AG04450 (cell line): ENCODE measurements around the gene PTH2R. TPM values are rescaled to one million over a fixed set of nuclear protein-coding genes. Genes with fewer than 3 reads are reported as not detected.
A peak's percentile ranks its signal among the peaks of the same experiment; 100 is the strongest.

Experiments used
- CTCF ChIA-PET: fragments of 300-600, 350-600 bp; formaldehyde crosslinking; extraction: SDS; loops from one replicate; lab custom pipeline; 2022; ENCODE audit warnings: antibody characterized with exemption, inconsistent platforms; lab: Charles Lee
- POLR2A ChIA-PET: fragments of 350-600 bp; formaldehyde crosslinking; extraction: SDS; loops from one replicate; lab custom pipeline; 2021; ENCODE audit warnings: antibody characterized with exemption, inconsistent platforms; lab: Yijun Ruan, JAX
- DNase-seq: peaks from one replicate; pipeline ENCODE4 v3.0.0-alpha.2; 2011; ENCODE audit warnings: low read depth, low spot score
- H3K27ac ChIP-seq: one replicate; pipeline ENCODE4 v1.5.1; 2012; ENCODE audit warnings: low read depth, low read length, control low read depth
- H3K27me3 ChIP-seq: one replicate; pipeline ENCODE4 v1.6.0; 2012; ENCODE audit warnings: low read length; ENCODE audit not compliant: control insufficient read depth, insufficient read depth
- H3K4me3 ChIP-seq: 2 replicates; pipeline ENCODE4 v1.5.1; 2011; ENCODE audit warnings: mild to moderate bottlenecking, low read depth, low read length, control low read depth
- H3K9me3 ChIP-seq: 2 replicates; pipeline ENCODE4 v1.5.1; 2012; ENCODE audit warnings: low read length; ENCODE audit not compliant: control insufficient read depth, insufficient read depth
- polyA plus RNA-seq: library from polyadenylated mRNA; depleted of rRNA; stranded (reverse); fragments of >200 nt; gene quantifications from 2 replicates; pipeline ENCODE4 v1.2.3, GENCODE V29; 2011
- TF ChIP-seq, protein P1 (sequence below): IDR thresholded peaks from 2 replicates; pipeline ENCODE4 v1.5.1; 2011; ENCODE audit warnings: low read depth, low read length, control low read depth, inconsistent platforms

The PTH2R gene
- polyA plus RNA-seq, 1 experiment = not detected

DNA sequence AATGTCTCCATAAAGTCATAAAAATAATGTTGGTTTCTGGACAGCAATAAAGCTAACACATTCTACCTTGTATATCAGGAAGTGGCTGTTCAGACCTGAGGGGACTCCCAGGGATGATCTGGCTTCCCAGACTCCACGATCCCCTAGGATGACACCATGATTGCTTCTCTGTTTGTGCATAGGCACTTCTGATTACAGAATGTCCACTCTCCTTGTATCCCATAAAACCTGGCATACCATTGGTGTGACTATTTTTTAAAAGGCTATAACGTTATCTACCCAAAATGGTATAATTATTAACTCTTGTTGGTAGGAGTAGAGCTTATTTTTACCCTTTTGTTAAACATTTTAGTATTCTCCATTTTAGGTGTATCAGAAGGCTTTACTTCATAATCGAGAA lies 57.1 kb downstream of the PTH2R start:
- no peak for DNase-seq
- ChIA-PET POLR2A (no interaction called here), CTCF (no interaction called here)
- Histone ChIP-seq H3K4me3 (no peak overlapping the region), H3K27ac (no peak overlapping the region), H3K9me3 (no peaks in the 10 kb centered on the region; the same call in 1 of the 2 replicates), H3K27me3 (no peaks in the 10 kb centered on the region)
- TF ChIP-seq, protein P1, sequence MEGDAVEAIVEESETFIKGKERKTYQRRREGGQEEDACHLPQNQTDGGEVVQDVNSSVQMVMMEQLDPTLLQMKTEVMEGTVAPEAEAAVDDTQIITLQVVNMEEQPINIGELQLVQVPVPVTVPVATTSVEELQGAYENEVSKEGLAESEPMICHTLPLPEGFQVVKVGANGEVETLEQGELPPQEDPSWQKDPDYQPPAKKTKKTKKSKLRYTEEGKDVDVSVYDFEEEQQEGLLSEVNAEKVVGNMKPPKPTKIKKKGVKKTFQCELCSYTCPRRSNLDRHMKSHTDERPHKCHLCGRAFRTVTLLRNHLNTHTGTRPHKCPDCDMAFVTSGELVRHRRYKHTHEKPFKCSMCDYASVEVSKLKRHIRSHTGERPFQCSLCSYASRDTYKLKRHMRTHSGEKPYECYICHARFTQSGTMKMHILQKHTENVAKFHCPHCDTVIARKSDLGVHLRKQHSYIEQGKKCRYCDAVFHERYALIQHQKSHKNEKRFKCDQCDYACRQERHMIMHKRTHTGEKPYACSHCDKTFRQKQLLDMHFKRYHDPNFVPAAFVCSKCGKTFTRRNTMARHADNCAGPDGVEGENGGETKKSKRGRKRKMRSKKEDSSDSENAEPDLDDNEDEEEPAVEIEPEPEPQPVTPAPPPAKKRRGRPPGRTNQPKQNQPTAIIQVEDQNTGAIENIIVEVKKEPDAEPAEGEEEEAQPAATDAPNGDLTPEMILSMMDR = no peak

DNA sequence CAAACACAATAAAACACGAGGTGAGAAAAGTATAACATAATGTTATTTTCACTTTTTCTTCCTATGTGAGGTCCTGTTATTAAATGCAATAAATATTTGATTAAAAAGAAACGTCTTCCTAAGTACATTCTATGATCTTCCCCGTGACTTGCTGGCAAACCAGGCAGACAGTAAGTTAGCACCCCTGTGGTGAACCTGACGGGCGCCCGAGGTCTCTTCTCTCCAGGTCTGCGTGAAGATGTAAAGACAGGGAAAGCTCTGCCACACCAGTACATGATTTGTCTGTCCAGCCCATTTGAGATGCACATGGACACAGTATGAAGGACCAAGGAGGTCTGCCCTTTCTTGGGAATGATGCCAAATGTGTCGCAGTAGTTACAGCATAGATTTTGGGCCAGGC lies 57.6 kb downstream of the PTH2R start:
- TF ChIP-seq, protein P1 = no peak
- H3K27me3 ChIP-seq = no peaks in the 10 kb centered on the region
- ChIA-PET CTCF (no interaction called here), POLR2A (no interaction called here)
- no peaks in the 10 kb centered on the region; the same call in 1 of the 2 replicates for H3K9me3 ChIP-seq
- no peak for DNase-seq
- H3K27ac ChIP-seq = no peak overlapping the region
- H3K4me3 ChIP-seq = no peak overlapping the region

DNA sequence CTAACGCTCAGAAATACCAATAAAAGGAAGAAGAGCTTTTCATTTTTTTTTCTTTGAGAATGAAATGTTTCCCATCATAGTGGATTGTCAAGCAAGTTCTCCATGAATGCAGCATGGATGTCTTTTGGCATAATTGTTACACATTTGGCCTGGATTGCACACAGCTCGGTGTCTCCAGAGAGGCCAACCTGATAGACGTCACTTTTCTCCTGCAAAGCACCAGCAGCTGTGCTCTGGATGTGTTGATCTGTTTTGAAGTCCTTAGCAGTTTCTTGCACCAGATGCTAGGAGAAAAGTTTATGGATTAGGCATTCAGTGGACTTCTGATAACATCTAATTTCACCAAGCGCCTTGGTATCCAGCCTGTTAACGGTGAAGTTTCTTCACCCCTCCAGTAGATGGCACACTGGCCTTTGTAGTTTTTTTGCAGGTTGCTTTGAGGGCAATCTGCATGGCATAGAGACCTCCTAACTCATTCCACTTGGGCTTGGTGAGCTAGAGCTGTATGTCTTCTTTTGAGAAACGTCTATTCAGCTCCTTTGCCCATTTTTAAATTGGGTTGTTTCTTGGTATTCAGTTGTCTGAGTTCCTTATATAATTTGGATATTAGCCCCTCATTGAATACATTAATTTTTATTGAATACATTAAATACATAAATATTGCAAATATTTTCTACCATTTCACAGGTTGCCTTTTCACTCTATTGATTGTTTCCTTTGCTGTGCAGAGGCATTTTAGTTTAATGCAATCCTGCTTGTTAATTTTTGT lies 59.7 kb downstream of the PTH2R start:
- Histone ChIP-seq H3K27ac (no peak overlapping the region), H3K4me3 (no peak overlapping the region), H3K9me3 (no peaks in the 10 kb centered on the region; the same call in 1 of the 2 replicates), H3K27me3 (no peaks in the 10 kb centered on the region)
- CTCF ChIA-PET = interaction anchor here (0.7 to 1.1 kb wide), 3 partner anchors 14 to 868 kb away, joined by 3 to 4 read pairs (median 3); no protein-coding TSS in a partner anchor
- POLR2A ChIA-PET = no interaction called here
- TF ChIP-seq, protein P1 = peak; percentile 29
- DNase-seq = no peak

DNA sequence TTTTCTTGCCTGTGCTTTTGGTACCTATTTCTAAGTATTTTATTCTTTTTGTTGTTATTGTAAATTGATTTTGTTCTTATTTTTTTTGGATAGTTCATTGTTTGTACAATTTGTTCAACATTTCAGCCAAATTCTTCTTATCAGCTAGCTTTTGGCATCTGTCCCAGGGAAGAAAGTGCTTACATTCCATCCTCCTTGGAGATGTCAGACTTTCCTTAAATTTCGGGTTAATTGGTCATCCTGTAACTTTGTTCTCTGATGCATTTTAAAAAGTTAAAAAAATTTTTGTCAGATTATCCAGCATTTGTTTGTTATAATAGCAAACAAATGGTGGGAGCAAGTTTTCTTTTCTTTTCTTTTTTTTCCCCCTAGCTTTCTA lies 60.3 kb downstream of the PTH2R start:
- H3K9me3 ChIP-seq = no peaks in the 10 kb centered on the region; the same call in 1 of the 2 replicates
- no peak for DNase-seq
- CTCF ChIA-PET = no interaction called here

DNA sequence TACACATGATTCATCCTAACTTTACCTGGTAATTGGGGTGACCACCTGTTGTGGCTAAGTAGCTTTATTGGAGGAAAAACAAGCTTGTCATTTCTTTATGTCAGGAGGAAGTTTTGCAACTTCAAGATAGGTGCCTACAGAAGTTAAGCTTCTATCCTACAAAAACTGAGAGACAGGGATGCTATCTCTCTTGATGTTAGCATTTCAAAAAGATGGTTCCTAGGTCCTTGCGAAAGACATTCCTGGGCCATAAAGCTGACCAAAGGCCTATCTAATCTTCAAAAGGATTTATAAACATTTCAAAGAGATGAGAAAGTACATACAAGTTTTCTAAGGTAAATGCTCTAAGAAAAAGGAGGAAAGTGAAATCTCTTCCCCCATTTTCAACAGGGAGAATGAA lies 61.0 kb downstream of the PTH2R start:
- POLR2A ChIA-PET = no interaction called here
- TF ChIP-seq, protein P1 = no peak
- CTCF ChIA-PET = no interaction called here

More for the DNA sequence above, 60.3 kb downstream of the PTH2R start:
- POLR2A ChIA-PET = no interaction called here
- H3K4me3 ChIP-seq = no peak overlapping the region
- no peaks in the 10 kb centered on the region for H3K27me3 ChIP-seq
- TF ChIP-seq, protein P1 = no peak
- H3K27ac ChIP-seq = no peak overlapping the region

More for the DNA sequence above, 61.0 kb downstream of the PTH2R start:
- no peak overlapping the region for H3K27ac ChIP-seq
- no peaks in the 10 kb centered on the region for H3K27me3 ChIP-seq
- H3K9me3 ChIP-seq = no peaks in the 10 kb centered on the region; the same call in 1 of the 2 replicates
- DNase-seq = no peak
- H3K4me3 ChIP-seq = no peak overlapping the region
